Measurements from ENCODE around the gene GUK1.

The GUK1 gene

DNA sequence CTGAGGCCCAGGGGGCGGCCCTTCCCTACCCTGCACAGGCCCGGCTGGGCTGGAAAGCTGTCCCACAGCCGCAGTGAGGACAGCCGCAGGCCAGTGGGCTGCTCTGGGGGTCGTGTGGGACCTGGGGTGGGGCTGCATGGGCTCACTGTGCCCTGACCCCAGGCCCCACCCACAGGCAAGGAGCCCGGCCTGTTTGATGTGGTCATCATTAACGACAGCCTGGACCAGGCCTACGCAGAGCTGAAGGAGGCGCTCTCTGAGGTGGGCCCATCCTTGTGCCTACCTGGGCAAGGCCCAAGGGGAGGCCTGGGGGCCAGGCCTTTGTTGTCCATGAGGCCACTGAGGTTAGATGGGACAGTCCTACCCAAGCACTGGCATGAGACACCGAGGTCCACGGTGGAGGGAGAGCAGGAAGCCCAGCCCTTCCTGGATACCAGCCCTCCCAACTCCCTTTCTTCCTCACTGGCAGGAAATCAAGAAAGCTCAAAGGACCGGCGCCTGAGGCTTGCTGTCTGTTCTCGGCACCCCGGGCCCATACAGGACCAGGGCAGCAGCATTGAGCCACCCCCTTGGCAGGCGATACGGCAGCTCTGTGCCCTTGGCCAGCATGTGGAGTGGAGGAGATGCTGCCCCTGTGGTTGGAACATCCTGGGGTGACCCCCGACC lies 8.2 kb downstream of the GUK1 start:
- TF ChIP-seq, protein P1, sequence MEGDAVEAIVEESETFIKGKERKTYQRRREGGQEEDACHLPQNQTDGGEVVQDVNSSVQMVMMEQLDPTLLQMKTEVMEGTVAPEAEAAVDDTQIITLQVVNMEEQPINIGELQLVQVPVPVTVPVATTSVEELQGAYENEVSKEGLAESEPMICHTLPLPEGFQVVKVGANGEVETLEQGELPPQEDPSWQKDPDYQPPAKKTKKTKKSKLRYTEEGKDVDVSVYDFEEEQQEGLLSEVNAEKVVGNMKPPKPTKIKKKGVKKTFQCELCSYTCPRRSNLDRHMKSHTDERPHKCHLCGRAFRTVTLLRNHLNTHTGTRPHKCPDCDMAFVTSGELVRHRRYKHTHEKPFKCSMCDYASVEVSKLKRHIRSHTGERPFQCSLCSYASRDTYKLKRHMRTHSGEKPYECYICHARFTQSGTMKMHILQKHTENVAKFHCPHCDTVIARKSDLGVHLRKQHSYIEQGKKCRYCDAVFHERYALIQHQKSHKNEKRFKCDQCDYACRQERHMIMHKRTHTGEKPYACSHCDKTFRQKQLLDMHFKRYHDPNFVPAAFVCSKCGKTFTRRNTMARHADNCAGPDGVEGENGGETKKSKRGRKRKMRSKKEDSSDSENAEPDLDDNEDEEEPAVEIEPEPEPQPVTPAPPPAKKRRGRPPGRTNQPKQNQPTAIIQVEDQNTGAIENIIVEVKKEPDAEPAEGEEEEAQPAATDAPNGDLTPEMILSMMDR (IDR thresholded peaks at IDR 0.05; ENCODE audit: control insufficient read depth, insufficient read depth, low read depth, low read length, missing control alignments) = no peak
- DNase-seq (ENCODE audit: low read depth) = no peak
- no peak overlapping the region for H3K4me3 ChIP-seq (ENCODE audit: control insufficient read depth, low read depth, low read length)

DNA sequence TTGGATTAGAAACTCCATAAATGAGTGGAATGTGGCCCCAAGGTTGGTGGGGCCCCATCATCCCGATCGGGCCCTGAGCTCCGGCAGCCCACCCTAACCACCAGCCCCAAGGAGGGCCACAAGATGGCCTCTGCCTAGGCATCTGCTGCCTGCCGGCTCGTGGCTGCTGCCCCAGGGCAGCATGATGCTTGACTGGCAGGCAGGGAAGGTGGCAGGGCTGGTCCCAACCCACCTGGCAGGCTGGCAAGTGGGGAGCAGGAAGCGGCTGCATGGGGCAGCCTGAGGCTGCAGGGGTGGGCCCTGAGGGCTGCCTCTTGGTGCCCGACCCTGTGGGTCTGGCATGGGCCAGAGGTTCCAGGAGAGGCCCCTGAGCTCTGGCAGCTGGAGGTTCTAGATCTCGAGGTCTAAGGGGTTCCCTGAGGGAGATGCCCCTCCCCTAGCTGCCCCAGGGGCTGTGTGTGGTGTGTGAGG lies 8.9 kb downstream of the GUK1 start:
- TF ChIP-seq, protein P1 (IDR thresholded peaks at IDR 0.05; ENCODE audit: control insufficient read depth, insufficient read depth, low read depth, low read length, missing control alignments) = no peak
- no peak overlapping the region for H3K4me3 ChIP-seq (ENCODE audit: control insufficient read depth, low read depth, low read length)

DNA sequence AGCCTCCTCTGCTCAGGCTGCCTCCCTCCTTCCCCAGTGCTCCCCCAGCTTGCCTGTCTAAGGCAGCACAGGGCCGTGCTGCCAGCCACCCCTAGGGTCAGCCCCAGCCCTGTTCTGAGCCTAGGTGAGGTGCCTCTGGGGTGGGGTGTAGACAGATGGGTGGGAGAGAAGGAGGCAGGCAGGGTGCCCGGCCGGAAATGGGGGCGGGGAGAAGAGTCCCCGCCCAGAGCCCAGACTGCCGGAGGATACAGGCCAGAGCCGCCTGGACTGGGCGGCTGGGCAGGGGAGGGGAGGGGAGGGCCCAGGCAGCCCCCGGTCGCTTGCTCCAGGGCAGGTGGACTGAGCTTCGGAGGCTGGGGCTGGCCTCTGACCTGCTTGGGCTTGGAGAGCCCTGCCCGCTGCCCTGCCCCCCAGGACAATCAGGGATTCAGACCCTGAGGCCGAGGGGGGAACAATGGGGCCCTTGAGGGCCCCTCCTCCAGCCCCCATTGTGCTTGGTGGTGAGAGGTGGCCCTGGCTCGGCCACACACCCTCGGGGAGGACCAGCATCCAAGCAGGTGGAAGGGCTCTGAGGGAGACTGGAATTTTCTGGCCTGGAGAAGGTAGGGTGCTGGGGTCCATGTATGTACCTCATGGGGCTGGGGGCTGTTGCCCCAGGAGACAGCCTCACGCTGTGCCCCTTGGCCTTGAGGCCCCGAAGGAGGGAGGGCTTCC lies 9.5 kb downstream of the GUK1 start, which contains the start of gene GJC2:
Gene GJC2, plus strand, starts transcription at position 525 of the 714 bp plus-strand sequence. CDS start 7,829 bp downstream, outside the sequence.
- DNase-seq (ENCODE audit: low read depth) = no peak
- no peak within 1 kb of the TSS for H3K4me3 ChIP-seq (ENCODE audit: control insufficient read depth, low read depth, low read length)
- TF ChIP-seq, protein P1 (IDR thresholded peaks at IDR 0.05; ENCODE audit: control insufficient read depth, insufficient read depth, low read depth, low read length, missing control alignments) = no peak

More for the DNA sequence above, 8.9 kb downstream of the GUK1 start:
- no peak for DNase-seq (ENCODE audit: low read depth)

DNA sequence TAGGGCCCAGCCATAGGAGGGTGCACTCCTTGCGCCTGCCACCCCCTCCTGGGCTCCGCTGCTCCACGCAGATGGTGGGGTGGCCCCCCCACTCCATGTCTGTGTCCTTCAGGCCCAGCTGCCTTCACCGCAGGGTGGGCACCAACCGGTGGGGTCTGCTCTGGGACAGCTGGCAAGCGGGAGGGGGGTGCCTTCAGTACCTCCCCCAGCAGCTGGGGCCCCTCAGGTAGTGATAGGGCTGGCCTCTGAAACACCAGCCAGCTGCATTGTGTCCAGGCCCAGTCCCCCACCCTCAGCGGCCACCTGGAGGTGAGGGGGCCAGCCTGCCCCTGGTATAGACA lies 10.0 kb downstream of the GUK1 start:
- DNase-seq (ENCODE audit: low read depth) = no peak

DNA sequence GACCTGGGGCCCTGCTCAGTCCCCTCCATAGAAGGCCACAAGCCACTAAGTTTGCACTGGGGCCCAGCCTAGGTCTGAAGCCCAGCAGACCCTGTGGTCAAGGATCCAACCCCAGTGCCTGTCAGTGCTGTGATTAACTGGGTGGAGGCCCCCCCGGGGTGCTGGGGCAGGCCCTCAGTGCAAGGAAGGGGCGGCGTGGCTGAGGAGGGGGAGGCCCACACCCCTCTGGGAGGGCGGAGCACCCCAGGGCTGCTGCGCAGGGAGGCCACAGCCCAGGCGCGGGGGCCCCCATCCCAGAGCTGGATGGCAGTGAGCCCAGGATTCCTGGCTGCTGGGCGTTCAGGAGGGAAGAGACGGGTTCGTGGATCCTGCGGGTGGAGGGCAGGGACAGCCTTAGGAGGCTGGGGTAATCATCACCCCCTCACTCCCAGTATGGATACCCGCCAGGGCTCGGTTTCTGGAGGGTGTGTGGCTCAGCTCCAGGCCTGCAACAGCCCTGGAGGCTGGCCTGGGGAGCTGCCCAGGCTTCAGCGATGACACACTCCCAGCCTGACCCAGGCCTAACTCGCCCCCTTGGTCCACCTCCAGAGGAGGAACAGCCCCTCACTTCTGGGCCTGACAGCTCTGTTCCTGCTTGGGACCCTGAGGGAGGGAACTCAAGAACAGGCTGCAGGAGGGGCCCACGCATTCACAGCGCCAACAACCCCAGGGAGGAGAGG lies 10.5 kb downstream of the GUK1 start:
- no peak for DNase-seq (ENCODE audit: low read depth)
- H3K4me3 ChIP-seq (ENCODE audit: control insufficient read depth, low read depth, low read length) = no peak overlapping the region
- TF ChIP-seq, protein P1 (IDR thresholded peaks at IDR 0.05; ENCODE audit: control insufficient read depth, insufficient read depth, low read depth, low read length, missing control alignments) = no peak

More for the DNA sequence above, 10.0 kb downstream of the GUK1 start:
- TF ChIP-seq, protein P1 (IDR thresholded peaks at IDR 0.05; ENCODE audit: control insufficient read depth, insufficient read depth, low read depth, low read length, missing control alignments) = no peak
- no peak overlapping the region for H3K4me3 ChIP-seq (ENCODE audit: control insufficient read depth, low read depth, low read length)

DNA sequence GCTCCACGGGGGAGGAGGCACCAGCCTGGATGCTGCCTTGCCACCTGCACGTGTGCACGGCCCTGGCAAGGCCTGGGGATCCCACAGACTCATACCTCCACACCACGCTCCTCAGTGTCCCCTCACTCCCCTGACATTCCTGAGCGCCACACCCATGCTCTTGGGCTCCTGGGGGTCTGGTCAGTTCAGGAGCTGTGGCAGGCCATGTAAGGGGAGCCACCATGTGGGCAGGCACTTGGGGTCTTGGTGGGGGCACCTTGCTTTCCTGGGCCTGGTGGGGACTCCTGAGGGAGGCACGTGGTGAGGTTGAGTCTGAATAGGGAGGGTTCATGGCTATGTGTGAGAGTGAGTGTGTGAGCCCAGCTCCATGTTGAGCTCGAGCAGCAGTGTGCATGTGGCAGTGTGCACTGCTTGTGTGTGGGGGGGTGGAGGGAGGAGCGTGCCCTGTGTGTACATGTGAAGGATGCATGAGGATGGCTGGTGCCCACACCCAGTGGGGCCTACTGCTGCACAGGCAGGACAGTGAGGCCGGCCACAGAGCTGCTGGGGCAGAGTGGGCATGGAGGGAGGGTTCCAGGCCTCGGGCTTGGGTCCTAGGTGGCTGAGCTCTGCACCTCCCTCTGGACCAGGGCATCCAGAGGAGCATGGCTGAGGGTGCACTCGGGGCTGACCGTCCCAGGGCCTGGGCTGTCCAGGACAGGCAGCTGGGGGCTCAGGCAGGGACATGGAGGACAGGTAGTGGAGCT lies 11.3 kb downstream of the GUK1 start:
- no peak overlapping the region for H3K4me3 ChIP-seq (ENCODE audit: control insufficient read depth, low read depth, low read length)
- DNase-seq (ENCODE audit: low read depth) = no peak
- TF ChIP-seq, protein P1 (IDR thresholded peaks at IDR 0.05; ENCODE audit: control insufficient read depth, insufficient read depth, low read depth, low read length, missing control alignments) = no peak
